Measurements from ENCODE around the gene SLC37A1.

Gene SLC37A1

DNA sequence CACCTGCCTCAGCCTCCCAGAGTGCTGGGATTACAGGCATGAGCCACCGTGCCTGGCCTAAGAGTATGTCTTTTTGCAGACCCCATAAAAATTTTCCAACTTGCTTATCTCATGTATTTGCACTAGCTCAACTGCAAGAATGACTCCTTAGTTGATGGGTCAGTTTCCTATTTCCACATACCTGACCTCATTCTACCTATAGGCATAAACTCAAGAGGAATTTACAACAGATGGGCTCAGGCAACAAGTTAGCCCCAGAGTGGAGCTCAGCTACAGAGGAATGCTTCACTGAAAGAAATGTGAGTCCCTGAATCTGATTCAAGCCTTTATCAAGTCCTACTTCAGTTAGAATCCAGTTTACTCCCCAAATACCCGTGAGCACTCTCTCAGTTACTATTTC, 5.3 kb upstream of the SLC37A1 start:
- no peak for DNase-seq

- no peak for DNase-seq
Observed at GRCh38 chr21:42509244-42509643, 4.4 kb upstream of the SLC37A1 start.

- no peak for DNase-seq
Observed at GRCh38 chr21:42512346-42513034, 1.2 kb upstream of the SLC37A1 start.

DNA sequence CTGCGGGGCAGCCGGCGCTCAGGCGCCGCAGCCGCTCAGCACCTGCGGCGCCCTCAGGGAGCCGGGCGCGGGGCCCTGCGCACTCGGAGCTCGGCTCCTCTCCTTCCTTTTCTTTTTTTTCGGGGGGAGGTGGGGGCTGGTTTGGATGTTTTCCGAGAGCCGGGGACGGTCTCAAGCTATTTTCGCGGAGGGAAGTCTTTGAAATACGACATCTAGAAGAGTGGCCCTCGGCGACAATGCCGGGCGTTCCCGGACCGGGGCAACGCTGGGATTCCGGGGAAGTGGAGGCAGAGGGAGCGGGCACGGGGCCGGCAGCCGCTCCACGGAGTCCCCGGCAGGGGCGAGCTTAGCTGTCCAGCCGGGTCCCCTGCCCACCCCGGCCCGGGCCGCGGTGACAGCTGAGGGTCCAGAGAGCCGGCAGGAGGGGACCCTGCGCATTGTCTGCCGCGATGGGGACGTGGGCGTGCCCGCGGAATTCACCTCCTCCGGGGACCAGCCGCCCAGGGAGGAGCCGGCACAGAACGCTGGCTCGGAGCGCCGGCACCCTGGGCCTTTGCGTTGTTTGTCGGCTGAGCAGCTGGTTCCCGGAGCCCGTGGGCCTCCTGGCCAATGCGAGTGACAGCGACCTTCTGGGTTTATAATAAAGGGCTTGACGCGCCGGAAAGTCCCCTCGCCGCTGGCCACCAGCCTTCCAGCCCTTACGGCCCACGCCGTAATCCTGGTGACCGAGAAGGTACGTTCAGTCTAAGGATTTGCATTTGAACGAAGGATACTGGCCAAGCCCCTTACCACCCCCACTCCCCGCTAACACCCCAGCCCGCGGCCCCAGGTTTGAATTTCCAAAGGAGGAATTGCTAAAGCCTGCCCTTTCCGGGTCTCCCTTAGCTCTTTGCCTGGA, 582 bp downstream of the SLC37A1 start:
- peak in 1 of 2 experiments; percentile 43 for DNase-seq

- DNase-seq, result peak in 1 of 2 experiments; percentile 47
Observed at GRCh38 chr21:42514883-42515228, 1.2 kb downstream of the SLC37A1 start.

- no peak for DNase-seq
Observed at GRCh38 chr21:42515708-42516502, 2.3 kb downstream of the SLC37A1 start.

DNA sequence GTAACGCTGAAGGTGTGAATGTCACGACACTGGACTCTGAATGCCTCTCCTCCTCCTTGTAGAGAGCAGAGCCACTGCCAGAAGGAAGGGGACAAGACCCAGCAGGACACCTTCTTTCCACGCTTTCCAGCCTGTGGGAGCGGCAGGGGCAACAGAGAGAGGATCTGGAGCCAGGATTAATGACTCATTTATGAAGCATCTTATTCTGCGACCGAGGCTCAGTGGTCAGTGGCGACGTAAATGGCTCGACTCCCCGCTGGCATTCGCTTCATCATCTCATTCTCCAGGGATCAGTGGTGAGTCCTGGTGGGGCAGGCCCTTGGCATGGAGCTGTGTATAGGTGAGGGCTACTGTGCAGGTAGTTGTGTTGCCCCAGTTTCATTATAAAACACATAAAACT, 4.6 kb downstream of the SLC37A1 start:
- no peak for DNase-seq

- DNase-seq, result no peak
Observed at GRCh38 chr21:42518626-42519025, 5.0 kb downstream of the SLC37A1 start.

- DNase-seq, result no peak
Observed at GRCh38 chr21:42520628-42521253, 7.1 kb downstream of the SLC37A1 start.

- no peak for DNase-seq
Observed at GRCh38 chr21:42521384-42521783, 7.7 kb downstream of the SLC37A1 start.

DNA sequence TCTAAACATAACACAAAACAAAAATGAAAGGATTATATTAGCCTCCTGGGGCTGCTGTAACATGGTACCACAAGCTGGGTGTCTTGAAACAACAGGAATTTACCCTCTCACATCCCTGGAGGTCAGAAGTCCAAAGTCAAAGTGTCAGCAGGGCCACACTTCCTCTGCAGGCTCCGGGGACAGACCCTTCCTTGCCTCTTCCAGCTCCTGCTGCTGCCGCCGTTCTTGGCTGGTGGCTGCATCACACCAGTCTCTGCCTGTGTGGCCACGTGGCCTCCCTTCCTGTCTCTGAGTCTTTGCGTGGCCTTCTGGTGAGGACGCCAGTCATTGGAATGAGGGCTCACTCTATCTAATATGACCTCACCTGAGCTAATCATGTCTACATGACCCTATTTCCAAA, 8.2 kb downstream of the SLC37A1 start:
- no peak for DNase-seq

GRCh38 chr21:42522271-42522670, 8.6 kb downstream of the SLC37A1 start:
- DNase-seq, result no peak

GRCh38 chr21:42522771-42523170, 9.1 kb downstream of the SLC37A1 start:
- DNase-seq, result no peak

DNA sequence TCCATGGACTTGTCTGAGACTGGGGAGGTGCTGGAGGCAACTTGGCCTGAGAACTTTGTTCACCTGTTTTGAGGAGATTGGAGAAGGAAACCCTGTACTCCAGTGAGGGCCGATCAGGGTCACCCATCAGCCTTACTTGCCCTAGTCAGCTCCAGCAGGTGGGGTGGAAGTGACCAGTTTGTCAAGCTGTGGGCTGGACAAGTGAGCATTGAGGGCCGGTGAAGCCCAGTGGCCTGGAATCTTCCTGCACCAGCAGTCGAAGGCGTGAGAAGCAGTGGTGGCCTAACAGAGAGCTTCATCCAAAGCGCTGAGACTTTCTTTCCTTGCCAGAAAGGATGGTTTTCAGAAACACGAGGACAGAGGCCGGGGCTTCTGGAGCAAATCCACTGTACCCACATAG, 9.6 kb downstream of the SLC37A1 start:
- DNase-seq, result no peak

DNA sequence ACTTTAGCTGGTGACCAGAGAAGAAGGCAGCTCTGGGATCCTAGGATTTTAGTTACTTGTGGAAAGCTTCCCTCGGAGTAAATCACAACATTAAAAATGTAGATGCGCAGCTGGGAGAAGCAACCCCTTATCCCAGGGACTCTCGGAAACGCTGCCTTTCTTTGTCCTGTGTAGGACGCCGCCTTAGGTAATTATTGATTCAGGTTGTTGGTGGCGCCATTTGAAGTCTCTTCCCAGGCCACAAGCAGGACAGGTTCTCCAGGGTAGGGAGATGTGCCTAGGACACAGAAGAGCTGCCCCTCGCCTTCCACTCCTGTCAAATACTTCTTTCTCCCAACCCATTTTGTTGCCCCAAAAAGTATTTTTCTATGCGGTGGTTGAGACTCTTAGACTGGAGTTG, 10.3 kb downstream of the SLC37A1 start:
- no peak for DNase-seq

DNA sequence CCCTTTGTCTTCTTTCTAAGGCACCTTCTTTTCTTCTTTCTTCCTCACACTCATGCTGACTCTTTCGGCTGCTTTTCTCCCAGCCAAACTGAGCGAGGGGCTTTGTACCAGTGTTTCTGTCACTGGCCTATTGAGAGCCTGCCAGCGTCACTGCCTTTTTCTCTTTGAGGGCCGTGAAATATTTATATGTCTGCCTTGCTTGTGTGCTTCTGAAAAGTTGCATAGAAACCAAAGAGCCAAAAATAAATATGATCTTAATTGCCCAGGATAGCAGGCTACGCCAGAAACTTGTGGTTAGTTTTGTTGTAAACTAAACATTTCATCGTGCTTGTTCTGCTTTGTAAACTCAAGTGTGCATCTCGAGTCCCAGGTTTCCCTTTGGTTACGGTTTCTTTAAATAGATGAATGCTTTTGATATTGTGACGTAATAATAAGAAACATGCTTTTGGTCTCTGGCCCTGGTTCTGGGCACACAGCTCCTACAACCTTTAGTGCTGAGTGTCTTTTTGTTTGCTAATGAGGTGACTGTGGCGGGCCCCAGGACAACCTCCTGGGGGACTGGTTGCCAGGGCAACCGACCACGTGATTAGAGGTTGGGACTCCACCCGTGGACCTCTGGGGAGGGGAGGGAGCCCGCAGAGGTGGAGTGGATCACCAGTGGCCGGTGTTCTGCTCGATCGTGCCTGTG, 10.8 kb downstream of the SLC37A1 start:
- DNase-seq, result peak in 1 of 2 experiments; percentile 66

DNA sequence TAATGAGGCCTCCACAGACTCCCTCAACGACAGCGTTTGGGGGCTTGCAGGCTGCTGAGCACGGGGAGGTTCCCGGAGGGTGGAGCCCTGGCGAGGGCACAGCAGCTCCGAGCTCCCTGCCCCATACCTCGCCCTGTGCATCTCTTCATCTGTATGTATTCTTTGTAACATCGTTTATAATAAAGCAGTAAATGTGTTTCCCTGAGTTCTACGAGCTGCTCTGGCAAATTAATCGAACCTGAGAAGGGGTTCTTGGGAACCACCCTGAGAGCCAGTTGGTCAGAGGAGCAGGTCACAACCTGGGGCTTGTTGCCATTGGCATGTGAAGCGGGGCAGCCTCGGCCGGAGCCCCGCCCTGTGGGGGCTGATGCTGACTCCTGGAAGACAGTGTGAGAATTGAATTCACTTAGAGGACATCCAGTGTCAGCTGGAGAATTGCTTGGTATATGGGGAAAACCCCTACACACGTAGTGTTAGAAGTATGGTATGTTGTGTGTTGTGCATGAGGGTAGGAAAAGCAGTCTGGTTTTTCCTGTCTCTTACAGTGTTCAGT, 11.5 kb downstream of the SLC37A1 start:
- DNase-seq, result no peak

DNA sequence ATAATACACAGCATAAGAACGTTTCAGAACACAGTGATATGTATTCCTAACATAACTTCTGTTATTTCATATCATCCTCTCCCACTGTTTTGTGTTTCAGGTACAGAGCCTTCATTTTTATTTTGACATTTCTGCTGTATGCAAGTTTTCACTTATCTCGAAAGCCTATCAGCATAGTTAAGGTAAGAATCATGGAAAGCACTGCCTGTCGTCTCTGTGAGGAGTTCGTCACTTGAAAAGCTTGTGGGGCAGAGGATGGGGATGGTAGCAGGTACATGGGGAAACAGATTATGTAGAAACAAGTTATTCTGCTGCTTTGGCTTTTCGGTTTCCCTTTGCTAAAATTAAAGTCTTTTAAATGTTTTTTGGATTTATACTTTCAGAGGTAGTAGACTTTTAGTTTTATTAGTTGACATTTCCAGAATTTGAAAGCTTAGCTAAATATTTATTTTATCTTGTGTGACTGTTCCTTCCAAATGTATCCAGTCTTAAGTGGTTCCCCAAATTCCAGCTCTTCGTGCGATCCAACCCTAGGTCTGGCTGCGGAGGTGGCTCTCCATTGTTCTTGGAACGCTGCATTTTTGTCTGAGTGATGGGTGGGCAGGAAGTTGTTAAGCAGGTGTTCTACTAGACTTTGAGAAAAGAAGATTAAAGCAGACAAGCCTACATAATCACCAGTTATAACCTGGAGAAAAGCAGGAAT, 12.2 kb downstream of the SLC37A1 start:
- DNase-seq, result no peak

- DNase-seq, result no peak
Observed at GRCh38 chr21:42526379-42526727, 12.7 kb downstream of the SLC37A1 start.

- no peak for DNase-seq
Observed at GRCh38 chr21:42527127-42527488, 13.5 kb downstream of the SLC37A1 start.

DNA sequence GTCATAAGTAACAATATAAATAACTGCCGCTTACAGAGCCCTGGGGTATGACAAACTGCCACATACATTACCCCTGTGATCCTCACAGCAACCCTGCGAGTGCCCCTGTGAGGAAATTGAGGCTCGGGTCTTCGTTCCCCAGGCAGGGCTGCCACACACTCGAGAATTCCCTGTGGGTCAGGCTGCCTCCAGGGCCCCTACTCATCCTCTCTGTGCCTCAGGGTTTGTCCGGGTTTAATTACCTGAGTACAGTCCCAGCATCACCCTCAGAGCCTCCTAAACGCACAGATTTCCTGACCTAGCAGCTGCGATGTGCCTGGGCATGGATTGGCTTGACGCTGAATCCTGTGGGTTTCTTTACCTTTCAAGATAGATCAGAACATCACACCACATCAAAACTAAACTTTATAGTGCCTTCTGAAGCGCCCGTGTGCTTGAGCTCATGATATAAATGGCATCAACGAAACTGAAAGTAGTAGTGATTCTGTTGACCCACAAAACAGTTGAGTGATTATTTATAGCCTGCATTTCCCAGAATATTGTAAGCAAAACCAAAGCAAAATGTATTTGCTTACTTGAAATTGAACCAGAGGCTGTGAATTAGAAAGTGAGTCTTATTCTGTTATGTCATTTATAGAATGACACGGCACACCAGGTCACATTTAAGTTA, 14.0 kb downstream of the SLC37A1 start:
- DNase-seq, result no peak

Measured in NCI-H524 (cell line).